NB4 (cell line): ENCODE results near the gene LBHD2.

Experiments
- DNase-seq: peaks from one replicate; pipeline ENCODE4 v3.0.0; 2010; ENCODE audit warnings: low read depth
- H3K4me3 ChIP-seq: one replicate; pipeline ENCODE4 v1.5.1; 2011; ENCODE audit warnings: mild to moderate bottlenecking, low read depth, low read length, moderate library complexity
- MYC ChIP-seq: IDR thresholded peaks from 2 replicates; pipeline ENCODE4 v1.6.1; 2011; ENCODE audit warnings: low read depth, low read length
- POLR2A ChIP-seq: IDR thresholded peaks from 2 replicates; pipeline ENCODE4 v1.6.1; 2011; ENCODE audit warnings: mild to moderate bottlenecking; ENCODE audit not compliant: insufficient read length; ENCODE audit errors: extremely low read depth
- TF ChIP-seq, protein P1 (sequence below): IDR thresholded peaks from 2 replicates; pipeline ENCODE4 v1.6.1; 2011; ENCODE audit warnings: low read depth, low read length
- TF ChIP-seq, protein P2 (sequence below): IDR thresholded peaks from one replicate; pipeline ENCODE4 v1.5.1; 2012; ENCODE audit warnings: low read depth, low read length

The LBHD2 gene

DNA sequence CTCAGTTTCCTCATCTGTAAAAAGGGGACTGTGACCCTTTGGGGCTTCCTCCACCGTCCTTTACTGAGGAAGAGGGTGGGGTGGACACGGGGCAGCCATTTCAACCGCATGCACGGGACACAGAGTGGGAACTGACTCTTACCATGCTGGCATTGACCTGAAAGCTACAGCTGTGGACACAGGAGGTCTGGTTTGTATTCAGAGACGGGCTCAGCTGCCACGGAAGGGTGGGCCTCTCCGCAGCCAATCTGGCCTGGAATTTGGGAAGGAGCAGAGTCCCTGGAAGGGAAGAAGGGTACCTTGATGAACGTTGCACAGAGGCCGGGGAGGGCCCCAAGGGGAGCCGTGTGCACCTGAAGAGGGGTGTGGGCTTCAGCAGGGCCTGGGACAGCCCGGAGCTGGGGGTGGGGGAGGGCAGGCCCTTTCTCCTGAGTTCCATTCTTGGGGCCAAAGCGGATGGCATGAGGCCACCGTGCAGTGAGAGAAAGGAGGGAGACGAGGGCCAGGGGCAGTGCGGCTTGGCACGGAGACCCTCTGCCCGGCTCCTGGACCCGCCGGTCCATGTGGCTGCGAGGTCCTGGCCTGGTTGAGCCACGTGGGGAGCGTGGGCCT lies 53.8 kb downstream of the LBHD2 start:
- H3K4me3 ChIP-seq = no peak overlapping the region
- DNase-seq = no peak
- TF ChIP-seq POLR2A (no peak), MYC (no peak)
- TF ChIP-seq, protein P1, sequence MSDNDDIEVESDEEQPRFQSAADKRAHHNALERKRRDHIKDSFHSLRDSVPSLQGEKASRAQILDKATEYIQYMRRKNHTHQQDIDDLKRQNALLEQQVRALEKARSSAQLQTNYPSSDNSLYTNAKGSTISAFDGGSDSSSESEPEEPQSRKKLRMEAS = no peak
- TF ChIP-seq, protein P2, sequence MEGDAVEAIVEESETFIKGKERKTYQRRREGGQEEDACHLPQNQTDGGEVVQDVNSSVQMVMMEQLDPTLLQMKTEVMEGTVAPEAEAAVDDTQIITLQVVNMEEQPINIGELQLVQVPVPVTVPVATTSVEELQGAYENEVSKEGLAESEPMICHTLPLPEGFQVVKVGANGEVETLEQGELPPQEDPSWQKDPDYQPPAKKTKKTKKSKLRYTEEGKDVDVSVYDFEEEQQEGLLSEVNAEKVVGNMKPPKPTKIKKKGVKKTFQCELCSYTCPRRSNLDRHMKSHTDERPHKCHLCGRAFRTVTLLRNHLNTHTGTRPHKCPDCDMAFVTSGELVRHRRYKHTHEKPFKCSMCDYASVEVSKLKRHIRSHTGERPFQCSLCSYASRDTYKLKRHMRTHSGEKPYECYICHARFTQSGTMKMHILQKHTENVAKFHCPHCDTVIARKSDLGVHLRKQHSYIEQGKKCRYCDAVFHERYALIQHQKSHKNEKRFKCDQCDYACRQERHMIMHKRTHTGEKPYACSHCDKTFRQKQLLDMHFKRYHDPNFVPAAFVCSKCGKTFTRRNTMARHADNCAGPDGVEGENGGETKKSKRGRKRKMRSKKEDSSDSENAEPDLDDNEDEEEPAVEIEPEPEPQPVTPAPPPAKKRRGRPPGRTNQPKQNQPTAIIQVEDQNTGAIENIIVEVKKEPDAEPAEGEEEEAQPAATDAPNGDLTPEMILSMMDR = no peak

DNA sequence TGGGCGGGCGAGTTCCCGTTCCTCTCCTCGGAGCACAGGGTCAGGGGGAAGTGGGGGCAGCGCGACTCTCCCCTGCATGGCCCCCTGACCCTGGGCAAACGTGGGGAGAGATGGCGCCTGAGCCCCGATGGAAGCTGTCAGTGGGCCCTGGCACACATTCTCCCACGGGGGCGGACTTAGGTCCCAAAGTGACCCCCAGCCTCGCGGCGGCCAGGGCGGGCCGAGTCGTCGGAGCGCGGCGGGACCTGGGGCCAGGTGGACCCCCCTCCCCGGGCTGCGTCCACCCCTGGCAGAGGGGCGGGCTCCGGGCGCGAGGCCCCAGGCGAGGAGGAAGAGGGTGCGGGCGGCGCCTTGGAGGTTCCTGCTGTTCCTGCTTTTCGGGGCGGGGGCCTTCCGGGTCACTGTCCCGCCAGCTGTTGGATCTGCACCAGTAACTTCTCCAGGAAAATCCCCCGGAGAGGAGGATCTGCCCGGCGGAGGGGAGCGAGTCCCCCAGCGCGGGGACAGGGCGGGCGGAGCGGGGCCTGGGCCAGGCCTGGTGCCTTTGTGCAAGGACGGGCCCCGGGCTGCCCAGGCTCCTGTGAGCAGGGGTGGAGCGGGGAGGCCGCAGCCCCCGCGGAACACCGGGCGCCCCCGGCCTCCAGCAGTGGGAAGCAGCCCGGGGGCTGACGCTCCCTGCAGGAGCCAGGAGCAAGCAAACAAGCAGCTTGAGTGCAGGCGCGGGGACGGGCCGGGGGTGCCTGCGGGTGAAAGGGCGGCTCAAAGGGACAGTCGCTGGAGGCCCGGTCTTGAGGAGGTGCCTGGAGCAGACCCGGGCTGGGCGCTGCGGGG lies 54.5 kb downstream of the LBHD2 start:
- DNase-seq = no peak
- TF ChIP-seq POLR2A (no peak), MYC (no peak)
- TF ChIP-seq, protein P2 = no peak
- TF ChIP-seq, protein P1 = no peak
- no peak overlapping the region for H3K4me3 ChIP-seq

DNA sequence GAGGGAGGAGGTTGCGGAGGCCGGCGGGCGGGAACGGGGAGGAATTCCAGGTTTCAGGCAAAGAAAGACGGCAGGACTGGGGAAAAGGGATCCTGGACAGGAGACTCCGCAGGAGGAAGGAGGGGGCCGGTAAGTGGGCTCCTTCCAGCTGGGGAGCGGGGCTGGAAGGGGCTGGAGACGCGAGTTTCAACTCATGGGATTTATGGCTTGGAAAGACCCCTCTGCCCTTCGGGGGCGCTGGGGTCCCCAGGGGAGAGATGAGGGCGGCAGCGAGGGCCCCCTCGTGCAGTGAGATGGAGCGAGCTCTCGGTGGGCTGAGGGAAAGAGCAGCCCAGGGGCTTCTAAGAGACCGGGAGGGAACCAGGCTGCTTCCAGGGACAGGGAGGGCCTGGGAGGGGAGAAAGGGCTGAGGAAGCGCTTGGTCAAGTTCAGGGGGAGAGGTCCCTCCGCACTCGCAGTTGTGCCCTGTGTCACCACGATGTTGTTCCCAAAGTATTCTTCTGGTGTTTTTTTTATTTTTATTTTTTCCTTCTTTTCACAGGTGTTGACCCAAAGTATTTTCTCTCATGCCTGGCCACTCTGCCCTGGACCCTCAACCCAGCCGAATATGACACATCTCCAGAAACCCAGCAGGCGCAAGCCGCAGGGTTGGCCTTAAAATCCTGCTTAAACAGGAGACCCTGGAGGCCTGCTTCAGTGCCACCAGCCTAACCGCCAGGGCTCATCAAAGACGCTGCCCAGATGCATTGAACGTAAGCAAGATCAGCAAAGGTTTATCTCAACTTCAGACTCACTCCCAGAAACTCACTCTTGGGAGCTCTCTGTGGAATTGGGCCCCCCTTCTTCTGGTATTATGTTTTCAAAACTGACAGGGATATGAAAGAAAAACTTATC lies 55.4 kb downstream of the LBHD2 start:
- no peak overlapping the region for H3K4me3 ChIP-seq
- no peak for DNase-seq
- TF ChIP-seq, protein P1 = no peak
- TF ChIP-seq, protein P2 = no peak
- TF ChIP-seq MYC (no peak), POLR2A (no peak)
